Erythroblast (primary cell): ENCODE results near the gene ADGRD1.

Experiments used
- DNase-seq, 2 experiments: peaks; one replicate each; lab custom pipeline; 2025; lab: John Stamatoyannopoulos, UW
- GATA1 ChIP-seq: IDR thresholded peaks from 2 replicates; pipeline ENCODE4 v1.6.1; 2011; ENCODE audit warnings: low read depth, mild to moderate bottlenecking, control low read depth, low read length, moderate library complexity
- POLR2A ChIP-seq: IDR thresholded peaks from 2 replicates; pipeline ENCODE4 v1.6.1; 2011; ENCODE audit warnings: mild to moderate bottlenecking, low read length

ADGRD1 gene

DNA sequence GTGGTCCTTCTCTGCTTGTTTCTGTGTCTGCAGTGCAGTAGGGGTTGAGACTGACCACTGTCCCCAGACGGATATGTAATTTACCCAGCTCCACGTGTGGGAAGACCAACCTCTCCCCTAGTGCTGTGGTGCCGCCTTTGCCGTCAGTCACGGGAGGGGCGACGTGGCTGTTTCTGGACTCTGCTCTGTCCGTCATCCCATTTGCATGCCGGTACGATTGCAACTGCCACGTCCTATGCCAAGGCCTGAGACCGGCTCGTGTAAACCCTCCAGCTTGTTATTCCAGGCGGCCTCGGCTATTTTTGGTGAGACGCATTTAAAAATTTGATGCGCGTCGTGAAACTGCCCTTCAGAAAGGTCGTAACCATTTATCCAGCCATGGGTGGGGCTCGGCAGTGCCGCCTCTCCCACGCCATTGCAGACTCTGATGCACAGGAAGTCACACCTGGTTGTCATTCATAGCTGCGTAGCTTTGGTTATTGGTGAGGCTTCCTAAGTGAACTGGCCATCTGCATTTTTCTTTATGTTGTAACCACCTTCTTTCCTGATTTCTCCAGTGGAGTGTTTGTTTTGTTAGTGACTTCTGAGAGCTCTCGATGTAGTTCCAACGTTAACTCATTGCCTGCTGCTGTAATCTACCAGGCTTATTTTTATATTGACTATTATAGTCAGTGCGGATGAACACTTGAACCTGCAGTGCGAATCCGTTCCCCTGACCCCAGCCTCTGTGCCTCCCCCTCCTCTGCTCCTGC lies 75.1 kb downstream of the ADGRD1 start:
- DNase-seq, result no peak
- TF ChIP-seq GATA1 (no peak), POLR2A (no peak)

- TF ChIP-seq GATA1 (no peak), POLR2A (no peak)
- DNase-seq, result no peak
Observed at GRCh38 chr12:131030472-131031328, 77.0 kb downstream of the ADGRD1 start.

DNA sequence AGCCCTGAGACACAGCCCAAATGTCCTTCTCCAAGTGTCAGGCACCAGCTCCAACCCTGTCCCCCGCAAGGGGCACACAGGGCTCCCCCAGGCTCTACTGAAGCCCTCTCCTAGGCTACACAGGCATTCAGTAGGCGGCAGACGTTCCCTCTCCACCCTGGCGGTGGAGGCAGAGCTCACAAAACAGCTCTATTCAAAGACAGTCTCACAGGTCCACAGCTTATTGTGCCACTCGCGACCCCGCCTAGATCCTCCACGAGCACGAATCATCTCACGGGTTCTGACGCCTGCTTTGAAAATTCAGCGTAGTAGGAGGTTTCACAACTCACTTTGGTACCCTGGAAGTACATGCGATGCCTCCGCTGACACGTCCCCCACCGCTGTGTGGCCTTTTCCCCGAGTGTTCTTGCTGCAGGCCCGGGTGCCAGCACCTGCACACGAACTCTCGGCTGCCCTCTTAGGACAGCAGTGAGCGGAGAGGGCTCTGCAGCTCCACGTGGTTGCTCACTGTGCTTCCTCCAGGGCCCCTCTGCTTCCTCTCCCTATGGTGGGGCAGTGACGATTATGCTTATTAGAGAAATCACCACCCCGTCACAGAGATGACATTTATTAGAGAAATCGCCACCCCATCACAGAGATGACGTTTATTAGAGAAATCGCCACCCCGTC lies 78.5 kb downstream of the ADGRD1 start:
- DNase-seq, result no peak
- TF ChIP-seq GATA1 (no peak), POLR2A (no peak)

DNA sequence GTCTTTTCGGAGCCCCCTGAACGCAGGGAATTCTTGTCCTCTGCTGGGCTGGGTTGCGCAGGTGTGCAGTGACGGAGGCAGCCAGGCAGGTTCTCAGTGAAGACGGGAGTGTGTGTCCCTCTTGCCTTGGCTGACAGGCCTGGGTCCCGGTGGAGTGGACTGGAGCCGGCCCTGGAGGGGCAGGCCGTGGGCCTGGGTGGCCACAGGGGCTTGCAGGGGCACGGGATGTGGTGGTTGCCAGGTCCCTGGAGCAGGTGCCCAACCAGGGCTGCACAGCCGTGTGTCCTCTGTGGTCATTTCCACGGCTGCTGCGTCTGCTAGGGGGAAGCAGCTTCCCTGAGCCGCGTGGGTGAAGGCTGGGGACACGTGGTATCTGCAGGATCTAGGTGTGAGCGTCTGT lies 79.8 kb downstream of the ADGRD1 start:
- no peak for DNase-seq
- no peak for TF ChIP-seq GATA1
- no peak for TF ChIP-seq POLR2A

GRCh38 chr12:131033886-131034482 lies 80.3 kb downstream of the ADGRD1 start:
- no peak for DNase-seq
- TF ChIP-seq POLR2A (no peak), GATA1 (no peak)

DNA sequence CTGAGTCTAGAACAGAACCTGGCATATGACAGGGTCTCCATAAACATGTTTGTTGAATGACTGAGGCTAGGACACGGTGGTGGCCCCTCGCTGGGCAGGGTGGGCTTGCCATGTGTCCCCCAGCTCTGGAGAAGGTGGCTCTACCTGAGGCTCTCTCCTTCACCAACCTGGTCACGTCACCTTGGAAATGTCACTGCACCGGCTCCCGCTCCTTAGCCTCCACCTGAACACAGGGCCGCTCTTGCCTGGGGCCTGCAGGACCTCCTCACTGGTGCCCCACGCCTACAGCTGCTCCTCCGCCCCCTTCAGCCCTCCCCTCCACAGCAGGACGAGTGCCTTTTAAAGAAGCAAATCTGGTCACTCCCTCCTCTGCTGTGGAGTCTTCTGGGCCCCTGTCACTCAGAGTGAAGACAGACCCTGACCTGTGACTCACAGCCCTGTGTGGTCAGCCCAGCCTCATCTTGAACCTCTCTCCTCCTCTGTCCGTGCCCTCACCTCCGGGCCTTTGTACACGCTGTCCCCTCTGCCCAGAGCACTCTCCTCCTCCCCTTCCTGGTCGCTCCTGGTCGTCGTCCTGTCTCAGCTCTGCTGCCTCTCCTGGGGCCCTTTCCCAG lies 81.0 kb downstream of the ADGRD1 start:
- TF ChIP-seq POLR2A (no peak), GATA1 (no peak)
- DNase-seq, result no peak

- no peak for TF ChIP-seq GATA1
- TF ChIP-seq POLR2A, result no peak
- DNase-seq, result no peak
Observed at GRCh38 chr12:131035245-131035681, 81.6 kb downstream of the ADGRD1 start.

- no peak for TF ChIP-seq GATA1
- no peak for TF ChIP-seq POLR2A
- no peak for DNase-seq
Observed at GRCh38 chr12:131038159-131038558, 84.5 kb downstream of the ADGRD1 start.

DNA sequence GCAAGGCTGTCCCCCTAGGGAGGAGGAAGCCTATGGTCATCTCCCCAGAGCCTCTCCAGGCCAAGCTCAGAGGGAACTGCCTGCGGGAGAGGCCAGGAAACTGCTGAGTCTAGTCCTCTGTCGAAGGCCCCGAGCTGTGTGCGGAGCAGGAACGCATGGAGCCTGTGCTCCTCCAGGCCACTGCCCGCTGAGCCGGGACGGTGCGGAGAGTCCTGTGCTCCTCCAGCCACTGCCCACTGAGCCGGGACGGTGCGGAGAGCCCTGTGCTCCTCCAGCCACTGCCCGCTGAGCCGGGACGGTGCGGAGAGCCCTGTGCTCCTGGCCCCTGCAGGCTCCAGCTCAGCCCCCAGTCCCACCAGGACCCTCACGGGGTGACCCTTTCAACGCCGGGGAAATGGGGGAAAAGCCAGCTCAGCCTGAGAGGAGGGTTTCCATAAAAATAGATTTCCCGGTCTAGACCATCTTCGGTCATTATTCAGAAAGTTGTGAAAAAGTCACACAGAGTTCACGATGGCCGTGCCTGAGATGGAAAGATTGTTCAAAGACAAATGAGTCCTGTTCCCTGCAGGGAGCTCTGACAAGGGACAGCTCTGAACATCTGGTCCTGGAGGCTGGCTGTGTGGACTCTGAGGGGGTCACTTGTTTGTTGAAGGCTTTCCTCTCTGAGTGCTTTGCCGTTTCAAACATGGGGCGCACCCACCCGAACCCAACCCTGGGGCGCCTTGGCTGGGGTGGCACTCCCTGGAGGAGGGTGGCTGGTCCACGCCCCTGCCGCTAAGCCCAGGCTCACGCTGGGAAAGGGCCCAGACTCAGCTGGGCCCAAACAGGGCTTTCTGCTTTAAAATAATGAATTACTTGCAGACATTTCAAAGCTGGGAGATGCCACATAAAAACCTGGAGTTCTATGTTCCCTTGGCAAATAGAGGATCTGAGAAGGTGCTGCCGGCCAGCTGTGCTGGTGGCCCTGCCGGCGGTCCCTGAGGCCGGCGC lies 85.5 kb downstream of the ADGRD1 start:
- TF ChIP-seq GATA1 (no peak), POLR2A (no peak)
- no peak for DNase-seq

GRCh38 chr12:131040491-131040890 lies 86.8 kb downstream of the ADGRD1 start:
- DNase-seq, result no peak
- TF ChIP-seq GATA1, result no peak
- no peak for TF ChIP-seq POLR2A

- TF ChIP-seq GATA1 (no peak), POLR2A (no peak)
Observed at GRCh38 chr12:131041216-131041967, 87.7 kb downstream of the ADGRD1 start.

More at GRCh38 chr12:131041216-131041967, 87.7 kb downstream of the ADGRD1 start:
- no peak for DNase-seq
